Activated CD4-positive, CD25-positive, alpha-beta regulatory T cell (primary cell): ENCODE data around the gene FAM227B.
"Not testable (repeated sequence)": the region's sequence is repeated elsewhere in the genome, so short reads cannot be mapped to it uniquely, and the experiment has no call there.

ENCODE experiments used
- DNase-seq, 4 experiments: peaks; one replicate each; lab custom pipeline; 2025; lab: John Stamatoyannopoulos, UW

FAM227B gene

GRCh38 chr15:49620658-49621368 lies at the start of gene FAM227B, which contains the start of gene DTWD1:
FAM227B (minus strand) TSS chr15:49620818; CDS start chr15:49615171, 5,647 bp downstream.
DTWD1 (plus strand) TSS chr15:49621048; CDS start chr15:49625168, 4,120 bp downstream.
- peak; percentile 73 to 91 (median 86) for DNase-seq

DNA sequence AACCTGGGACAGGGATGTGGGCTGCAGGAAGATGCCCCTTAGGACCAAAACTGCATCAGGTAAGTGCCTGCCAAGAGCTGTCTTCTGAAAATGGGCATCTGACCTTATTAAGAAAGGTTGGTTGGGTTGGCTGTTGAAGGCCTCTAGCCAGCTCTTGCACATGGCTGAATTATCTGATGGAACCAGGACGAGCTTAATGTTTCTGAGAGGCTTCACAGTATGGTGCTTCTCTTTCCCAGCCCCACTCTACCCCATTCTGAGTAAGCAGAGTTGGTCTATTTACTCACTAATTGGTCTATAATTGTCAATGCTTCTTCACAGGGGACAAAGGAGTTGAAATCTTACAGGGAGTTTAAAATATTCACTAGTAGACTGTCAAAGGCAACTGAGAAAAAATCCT lies 48.7 kb upstream of the FAM227B start:
- DNase-seq = no peak

DNA sequence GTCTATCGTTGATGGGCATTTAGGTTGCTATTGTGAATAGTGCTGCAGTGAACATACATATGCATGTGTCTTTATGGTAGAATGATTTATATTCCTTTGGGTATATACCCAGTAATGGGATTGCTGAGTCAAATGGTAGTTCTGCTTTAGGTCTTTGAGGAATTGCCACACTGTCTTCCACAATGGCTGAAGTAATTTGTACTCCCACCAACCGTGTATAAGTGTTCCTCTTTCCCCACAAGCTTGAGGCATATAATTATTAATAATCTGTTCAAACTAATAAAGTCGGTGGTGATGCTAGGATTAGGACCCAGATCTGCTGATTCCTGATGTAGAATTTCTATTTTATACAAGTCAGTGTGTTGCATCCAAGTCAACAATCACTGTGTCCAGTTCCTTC lies 45.9 kb upstream of the FAM227B start:
- not testable (repeated sequence) for DNase-seq

DNA sequence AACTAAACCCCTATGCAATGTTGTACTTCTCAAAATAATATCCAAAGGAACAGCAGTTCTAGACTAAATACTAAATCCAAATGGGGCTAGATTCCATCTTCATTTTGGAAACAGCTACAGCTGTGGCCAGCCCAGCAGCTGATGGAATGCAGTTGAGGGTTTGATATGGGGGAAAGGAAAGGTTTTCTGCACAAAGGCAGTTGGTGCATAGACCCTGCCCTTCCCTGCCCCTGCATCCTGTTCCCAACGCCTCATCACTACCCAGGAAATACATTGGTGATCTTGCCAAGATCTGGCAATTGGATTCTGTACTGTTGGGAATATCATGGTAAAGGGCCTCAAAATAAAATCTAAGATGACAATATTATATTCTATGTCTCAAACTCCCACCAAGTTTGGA lies 44.1 kb upstream of the FAM227B start:
- no peak for DNase-seq

- no peak for DNase-seq
Measured at GRCh38 chr15:49656734-49657133, 36.1 kb upstream of the FAM227B start.

- no peak for DNase-seq
Measured at GRCh38 chr15:49652922-49653321, 32.3 kb upstream of the FAM227B start.

DNA sequence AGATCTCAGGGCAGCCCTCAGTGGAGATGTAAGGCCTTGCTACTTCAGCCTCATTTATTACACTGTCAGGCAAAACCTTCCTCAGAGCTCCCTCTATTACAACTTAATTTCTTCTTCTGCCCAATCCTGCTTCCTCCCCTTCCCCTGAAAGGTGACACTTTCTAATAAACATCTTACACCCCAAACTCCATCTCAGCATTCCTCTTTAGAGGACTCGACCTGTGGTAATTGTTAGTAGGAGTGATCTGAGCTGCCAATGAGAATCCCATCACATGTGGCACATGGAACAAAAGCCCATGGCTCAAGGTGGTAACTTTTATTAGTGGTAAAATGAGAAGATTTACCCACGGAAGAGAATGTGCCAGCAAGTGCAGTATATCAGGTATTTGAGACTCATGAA lies 30.1 kb upstream of the FAM227B start:
- no peak for DNase-seq

GRCh38 chr15:49649987-49650386 lies 29.4 kb upstream of the FAM227B start:
- DNase-seq = no peak

DNA sequence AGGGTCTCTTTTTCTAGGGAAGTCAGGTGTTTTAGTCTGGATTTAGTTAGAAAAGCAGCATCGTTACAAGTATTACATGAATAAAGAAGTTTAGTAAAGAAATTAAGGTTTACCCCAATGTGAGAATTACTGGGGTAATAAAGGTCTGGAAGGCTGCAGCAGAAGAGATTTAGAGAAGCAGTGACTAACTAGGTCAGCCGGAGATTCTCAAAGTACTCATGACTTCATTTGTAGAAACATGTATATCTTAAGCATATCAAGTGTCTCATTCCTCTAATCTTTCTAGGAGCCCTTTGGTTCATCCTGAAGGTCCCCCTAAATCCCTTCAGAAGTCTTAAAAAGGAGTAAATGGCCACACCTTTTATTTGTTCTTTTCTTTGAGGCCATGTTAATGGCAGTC lies 26.3 kb upstream of the FAM227B start:
- no peak for DNase-seq

GRCh38 chr15:49645941-49646340 lies 25.3 kb upstream of the FAM227B start:
- DNase-seq = no peak

- DNase-seq = no peak
Measured at GRCh38 chr15:49645277-49645676, 24.7 kb upstream of the FAM227B start.

GRCh38 chr15:49644364-49644794 lies 23.8 kb upstream of the FAM227B start:
- DNase-seq = no peak

- no peak for DNase-seq
Measured at GRCh38 chr15:49637857-49638256, 17.2 kb upstream of the FAM227B start.

- no peak for DNase-seq
Measured at GRCh38 chr15:49628379-49628778, 7.8 kb upstream of the FAM227B start.

DNA sequence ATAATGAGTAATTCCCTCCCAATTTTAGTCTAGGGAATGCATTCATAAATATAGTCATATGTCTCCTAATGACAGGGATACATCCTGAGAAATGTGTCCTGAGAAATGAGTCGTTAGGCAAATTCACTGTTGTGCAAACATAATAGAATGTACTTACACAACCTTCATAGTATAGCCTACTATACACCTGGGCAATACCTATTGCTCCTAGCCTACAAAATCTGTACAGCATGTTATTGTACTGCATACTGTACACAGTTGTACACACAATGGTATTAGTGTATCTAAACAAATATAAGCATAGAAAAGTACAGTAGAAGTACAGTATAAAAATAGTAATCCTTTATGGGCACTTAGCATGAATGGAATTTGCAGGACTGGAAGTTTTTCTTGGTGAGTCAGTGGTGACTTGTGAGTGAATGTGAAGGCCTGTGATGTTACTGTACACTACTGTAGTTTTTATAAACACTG lies 6.8 kb upstream of the FAM227B start:
- DNase-seq = no peak

- DNase-seq = no peak
Measured at GRCh38 chr15:49625460-49626036, 4.9 kb upstream of the FAM227B start.

GRCh38 chr15:49624056-49624455 lies 3.4 kb upstream of the FAM227B start:
- no peak for DNase-seq

GRCh38 chr15:49622561-49622960 lies 1.9 kb upstream of the FAM227B start:
- no peak for DNase-seq

GRCh38 chr15:49621887-49622286 lies 1.3 kb upstream of the FAM227B start:
- no peak for DNase-seq

- DNase-seq = no peak
Measured at GRCh38 chr15:49621401-49621811, 788 bp upstream of the FAM227B start.

- DNase-seq = no peak
Measured at GRCh38 chr15:49620199-49620598, 419 bp downstream of the FAM227B start.

DNA sequence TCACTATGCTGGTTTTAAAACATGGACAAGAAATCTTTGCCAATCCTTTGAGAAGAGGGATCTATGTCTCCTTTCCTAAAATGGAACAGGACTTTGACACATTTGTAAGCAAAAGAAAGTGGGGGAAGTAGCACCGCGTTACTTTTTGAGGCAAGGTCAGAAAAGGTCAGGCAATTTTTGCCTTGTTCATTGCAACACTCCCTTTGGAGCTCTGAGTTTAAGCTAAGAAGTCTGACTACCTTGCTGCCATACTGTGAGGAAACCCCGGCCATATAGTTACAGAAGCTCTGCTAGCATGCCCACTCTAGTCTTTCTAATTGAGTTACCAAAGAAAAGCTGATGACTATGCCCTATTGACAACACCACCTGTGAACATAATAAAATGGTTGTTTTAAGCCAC lies 1.4 kb downstream of the FAM227B start:
- no peak for DNase-seq

- not testable (repeated sequence) for DNase-seq
Measured at GRCh38 chr15:49612240-49612639, 8.4 kb downstream of the FAM227B start.
